Measurements from ENCODE around the gene IP6K3. TPM values are rescaled to one million over a fixed set of nuclear protein-coding genes. Genes with fewer than 3 reads are reported as not detected.

IP6K3 gene
- total and polyA plus RNA-seq, 3 experiments from 2014 or later: not detected

DNA sequence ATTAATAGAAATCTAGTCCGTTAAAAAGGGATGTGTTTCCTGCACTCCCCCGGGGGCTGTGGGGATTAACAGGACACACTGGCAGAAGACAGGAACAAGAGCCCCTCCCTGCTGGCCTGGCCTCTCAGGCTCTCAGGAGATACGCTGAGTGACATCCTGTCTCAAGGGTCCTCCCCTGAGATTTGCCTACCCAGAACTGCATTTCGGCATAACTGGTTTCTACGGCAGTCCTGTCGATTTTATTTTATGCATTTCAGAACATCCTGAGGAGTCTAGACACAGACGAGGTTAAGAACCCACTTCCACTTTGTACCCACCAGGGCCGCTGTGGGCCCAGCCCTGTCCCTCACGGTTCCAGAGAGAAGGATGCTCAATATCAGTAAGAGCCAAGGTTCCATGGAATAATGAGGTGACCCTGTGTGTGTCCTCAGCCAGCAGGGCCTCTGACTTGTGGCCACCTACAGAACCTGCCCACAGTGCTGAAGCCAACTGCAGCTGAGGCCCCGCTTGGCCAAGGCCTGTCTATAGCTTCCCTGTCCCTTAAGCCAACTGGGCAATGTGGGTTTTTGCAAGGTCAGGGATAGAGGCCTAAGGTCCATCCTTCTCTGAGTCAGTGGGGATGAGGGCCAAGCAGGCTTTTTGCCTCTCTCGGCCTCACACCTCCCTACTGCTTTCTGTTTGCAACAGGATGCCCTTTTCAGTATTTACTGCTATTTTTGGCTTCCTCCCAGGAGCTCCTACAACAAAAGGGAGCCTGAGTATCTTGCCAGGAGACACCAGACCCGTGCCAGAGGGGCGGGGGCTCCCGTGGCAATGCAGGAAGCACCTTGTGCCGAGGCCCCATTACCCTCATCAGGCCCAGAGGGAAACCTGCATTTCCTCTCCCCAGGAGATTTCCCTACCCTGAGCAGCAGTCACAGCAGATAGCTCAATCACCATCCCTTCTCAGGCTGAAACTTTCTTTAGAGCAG, 49.9 kb downstream of the IP6K3 start:
- no peaks in the 10 kb centered on the region for H3K9me3 ChIP-seq (ENCODE audit: low read length)
- Mint-ChIP-seq H3K27ac (peak overlapping the region; percentile 91 to 100 (median 96)), H3K36me3 (peaks cover 10 to 68% (median 10%) of the 10 kb centered on the region in 3 donors), H3K4me1 (peaks cover 57 to 65% (median 57%) of the 10 kb centered on the region in 3 donors), H3K9me3 (no peaks in the 10 kb centered on the region), H3K4me3 (peak overlapping the region in 6 of 7 donors; percentile 43 to 84 (median 68)), H3K27me3 (no peaks in the 10 kb centered on the region)
- DNase-seq: peak in 2 of 5 donors; percentile 48 to 52
- ChIA-PET POLR2A (interaction anchor here (0.7 to 1.2 kb wide), 3 partner anchors 14 to 128 kb away, joined by 3 read pairs; no protein-coding TSS in a partner anchor), CTCF (interaction anchor here (0.7 to 1.3 kb wide), 5 partner anchors 15 to 111 kb away, joined by 3 to 4 read pairs (median 4); partner anchors contain the start of gene UQCC2)
- H3K4me1 ChIP-seq (ENCODE audit: insufficient read depth, low read length): peaks cover 70% of the 10 kb centered on the region
- peaks cover 22% of the 10 kb centered on the region for H3K36me3 ChIP-seq (ENCODE audit: insufficient read depth, low read length)
- H3K4me3 ChIP-seq (ENCODE audit: low read length): peak overlapping the region; percentile 13
- no peaks in the 10 kb centered on the region for H3K27me3 ChIP-seq (ENCODE audit: insufficient read depth, low read length, poor library complexity, severe bottlenecking)
- H3K27ac ChIP-seq (ENCODE audit: low read depth, low read length): peak overlapping the region; percentile 22

DNA sequence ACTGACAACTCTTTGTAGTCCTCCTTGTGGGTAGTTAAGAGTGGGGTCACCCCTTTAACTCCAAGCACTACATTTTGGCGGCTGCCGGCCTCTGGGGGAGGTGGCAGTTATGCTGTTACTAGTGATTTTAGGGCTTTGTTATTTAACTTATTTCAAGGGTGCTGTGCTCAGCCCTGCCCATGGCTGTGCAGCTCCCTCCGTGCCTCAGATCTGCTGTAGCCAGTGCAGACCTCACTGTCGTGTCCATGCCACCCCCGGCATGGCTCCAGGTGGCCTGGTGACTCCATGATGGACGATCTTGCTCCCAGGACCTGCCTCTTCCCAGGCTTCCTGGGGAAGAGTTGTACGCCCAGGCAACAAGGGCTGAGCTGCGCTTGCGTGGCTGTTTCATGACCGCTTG, 50.6 kb downstream of the IP6K3 start:
- no peak for DNase-seq
- no peaks in the 10 kb centered on the region for H3K9me3 Mint-ChIP-seq
- peaks cover 61 to 72% (median 63%) of the 10 kb centered on the region in 3 donors for H3K4me1 Mint-ChIP-seq
- H3K27ac Mint-ChIP-seq: peak overlapping the region; percentile 91 to 100 (median 96)
- H3K9me3 ChIP-seq (ENCODE audit: low read length): no peaks in the 10 kb centered on the region
- no peaks in the 10 kb centered on the region for H3K27me3 ChIP-seq (ENCODE audit: insufficient read depth, low read length, poor library complexity, severe bottlenecking)
- ChIA-PET POLR2A (no interaction called here), CTCF (interaction anchor here (0.7 kb wide), 1 partner anchor 110 kb away, joined by 4 read pairs; no protein-coding TSS in a partner anchor)
- peaks cover 29% of the 10 kb centered on the region for H3K36me3 ChIP-seq (ENCODE audit: insufficient read depth, low read length)
- H3K27me3 Mint-ChIP-seq: no peaks in the 10 kb centered on the region
- H3K27ac ChIP-seq (ENCODE audit: low read depth, low read length): no peak overlapping the region
- H3K4me1 ChIP-seq (ENCODE audit: insufficient read depth, low read length): peaks cover 74% of the 10 kb centered on the region
- H3K36me3 Mint-ChIP-seq: peaks cover 10 to 71% (median 12%) of the 10 kb centered on the region in 3 donors
- H3K4me3 ChIP-seq (ENCODE audit: low read length): peak overlapping the region; percentile 13
- peak overlapping the region in 3 of 7 donors; percentile 64 to 84 (median 73) for H3K4me3 Mint-ChIP-seq

DNA sequence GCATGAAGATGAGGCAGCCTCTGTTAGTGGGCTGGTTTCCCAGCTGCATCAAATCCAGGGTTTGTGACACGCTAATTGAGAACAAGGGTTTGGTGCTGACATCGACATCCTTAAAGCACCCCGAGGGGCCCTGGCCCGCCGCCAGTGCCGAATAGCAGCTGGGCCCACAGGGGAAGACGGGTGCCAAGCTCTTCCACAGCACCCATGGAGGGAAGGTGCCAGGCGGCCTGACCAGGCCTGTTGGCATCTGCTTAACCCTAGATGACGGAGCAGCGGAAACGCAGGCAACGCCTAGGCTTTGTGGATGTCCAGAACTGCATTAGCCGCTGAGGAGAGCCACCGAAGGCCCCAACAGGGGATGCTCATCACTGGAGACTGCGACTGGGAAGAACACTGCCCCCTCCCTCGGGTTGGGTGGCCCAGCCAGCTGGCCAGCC, 51.2 kb downstream of the IP6K3 start:
- POLR2A ChIA-PET: no interaction called here

DNA sequence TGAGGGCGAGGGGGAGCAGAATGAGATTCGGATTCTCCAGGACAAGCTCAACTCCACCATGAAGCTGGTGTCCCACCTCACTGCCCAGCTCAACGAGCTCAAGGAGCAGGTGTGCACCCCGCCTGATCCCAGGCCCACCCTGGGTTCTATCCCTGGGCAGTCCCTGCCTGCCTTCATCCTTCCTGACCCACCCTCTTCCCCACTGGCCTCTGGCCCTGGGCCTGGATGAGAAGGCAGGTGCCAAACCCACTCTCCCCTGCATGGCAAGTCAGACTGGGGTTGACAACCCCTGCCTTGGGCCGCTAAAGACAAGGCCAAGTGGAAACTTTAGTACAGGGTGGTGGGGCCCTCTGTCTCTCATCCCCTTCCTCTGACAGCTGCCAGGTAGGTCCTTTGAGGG, 51.7 kb downstream of the IP6K3 start:
- H3K4me1 ChIP-seq (ENCODE audit: insufficient read depth, low read length): peaks cover 67% of the 10 kb centered on the region
- no peaks in the 10 kb centered on the region for H3K9me3 ChIP-seq (ENCODE audit: low read length)
- H3K4me3 ChIP-seq (ENCODE audit: low read length): no peak overlapping the region
- peaks cover 55 to 68% (median 58%) of the 10 kb centered on the region in 3 donors for H3K4me1 Mint-ChIP-seq
- peaks cover 39% of the 10 kb centered on the region for H3K36me3 ChIP-seq (ENCODE audit: insufficient read depth, low read length)
- H3K4me3 Mint-ChIP-seq: peak overlapping the region in 5 of 7 donors; percentile 47 to 81 (median 79)
- no peak for DNase-seq
- no peaks in the 10 kb centered on the region for H3K27me3 ChIP-seq (ENCODE audit: insufficient read depth, low read length, poor library complexity, severe bottlenecking)
- no peaks in the 10 kb centered on the region for H3K9me3 Mint-ChIP-seq
- H3K27ac Mint-ChIP-seq: peak overlapping the region; percentile 86 to 100 (median 98)
- H3K36me3 Mint-ChIP-seq: peaks cover 10 to 76% (median 12%) of the 10 kb centered on the region in 3 donors
- peak overlapping the region; percentile 38 for H3K27ac ChIP-seq (ENCODE audit: low read depth, low read length)
- ChIA-PET POLR2A (no interaction called here), CTCF (no interaction called here)
- H3K27me3 Mint-ChIP-seq: no peaks in the 10 kb centered on the region

More for the DNA sequence above, 51.2 kb downstream of the IP6K3 start:
- Mint-ChIP-seq H3K36me3 (peaks cover 10 to 76% (median 12%) of the 10 kb centered on the region in 3 donors), H3K27ac (peak overlapping the region; percentile 29 to 100 (median 98)), H3K27me3 (no peaks in the 10 kb centered on the region), H3K9me3 (no peaks in the 10 kb centered on the region), H3K4me1 (peaks cover 60 to 73% (median 63%) of the 10 kb centered on the region in 3 donors), H3K4me3 (peak overlapping the region in 1 of 7 donors; percentile 63)
- peaks cover 35% of the 10 kb centered on the region for H3K36me3 ChIP-seq (ENCODE audit: insufficient read depth, low read length)
- no peaks in the 10 kb centered on the region for H3K9me3 ChIP-seq (ENCODE audit: low read length)
- DNase-seq: no peak
- no peaks in the 10 kb centered on the region for H3K27me3 ChIP-seq (ENCODE audit: insufficient read depth, low read length, poor library complexity, severe bottlenecking)
- no peak overlapping the region for H3K4me3 ChIP-seq (ENCODE audit: low read length)
- peaks cover 71% of the 10 kb centered on the region for H3K4me1 ChIP-seq (ENCODE audit: insufficient read depth, low read length)
- CTCF ChIA-PET: no interaction called here
- no peak overlapping the region for H3K27ac ChIP-seq (ENCODE audit: low read depth, low read length)

DNA sequence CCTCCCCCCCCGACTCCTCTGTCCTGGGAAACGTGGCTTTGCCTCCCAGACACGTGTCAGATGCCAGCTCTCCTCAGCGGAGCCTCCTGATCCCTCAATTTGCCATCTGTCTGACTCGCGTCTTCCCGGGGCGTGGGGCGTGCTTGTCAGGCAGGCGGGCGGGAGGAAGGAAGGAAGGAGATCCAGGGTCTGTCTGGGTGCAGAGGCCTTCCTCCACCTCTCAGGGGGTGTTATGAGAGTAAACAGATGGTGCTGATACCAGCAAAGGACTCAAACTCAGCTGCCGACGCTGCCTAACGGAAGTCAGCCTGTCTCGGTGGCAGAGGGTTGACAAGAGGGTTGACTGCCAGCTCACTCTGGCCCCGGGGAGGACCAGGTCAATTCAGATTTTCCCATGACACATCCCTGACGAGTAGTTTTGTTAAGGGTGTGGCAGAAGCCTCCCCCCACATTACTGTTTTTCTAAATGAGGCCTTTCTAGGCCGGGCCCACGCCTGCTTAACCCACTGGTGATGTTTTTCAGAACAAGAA, 52.2 kb downstream of the IP6K3 start:
- Histone ChIP-seq H3K27me3 (ENCODE audit: insufficient read depth, low read length, poor library complexity, severe bottlenecking) (no peaks in the 10 kb centered on the region), H3K27ac (ENCODE audit: low read depth, low read length) (no peak overlapping the region), H3K4me1 (ENCODE audit: insufficient read depth, low read length) (peaks cover 67% of the 10 kb centered on the region), H3K9me3 (ENCODE audit: low read length) (no peaks in the 10 kb centered on the region), H3K4me3 (ENCODE audit: low read length) (no peak overlapping the region), H3K36me3 (ENCODE audit: insufficient read depth, low read length) (peaks cover 39% of the 10 kb centered on the region)
- H3K4me3 Mint-ChIP-seq: peak overlapping the region; percentile 47 to 81 (median 77)
- peaks cover 10 to 80% (median 16%) of the 10 kb centered on the region in 3 donors for H3K36me3 Mint-ChIP-seq
- H3K9me3 Mint-ChIP-seq: no peaks in the 10 kb centered on the region
- CTCF ChIA-PET: no interaction called here
- DNase-seq: peak; percentile 48 to 64 (median 62)
- H3K27ac Mint-ChIP-seq: peak overlapping the region; percentile 86 to 100 (median 98)
- H3K27me3 Mint-ChIP-seq: no peaks in the 10 kb centered on the region
- POLR2A ChIA-PET: interaction anchor here (0.5 to 1.2 kb wide), 2 partner anchors 17 to 74 kb away, joined by 3 to 4 read pairs; partner anchors contain the start of gene UQCC2
- peaks cover 55 to 67% (median 57%) of the 10 kb centered on the region in 3 donors for H3K4me1 Mint-ChIP-seq

DNA sequence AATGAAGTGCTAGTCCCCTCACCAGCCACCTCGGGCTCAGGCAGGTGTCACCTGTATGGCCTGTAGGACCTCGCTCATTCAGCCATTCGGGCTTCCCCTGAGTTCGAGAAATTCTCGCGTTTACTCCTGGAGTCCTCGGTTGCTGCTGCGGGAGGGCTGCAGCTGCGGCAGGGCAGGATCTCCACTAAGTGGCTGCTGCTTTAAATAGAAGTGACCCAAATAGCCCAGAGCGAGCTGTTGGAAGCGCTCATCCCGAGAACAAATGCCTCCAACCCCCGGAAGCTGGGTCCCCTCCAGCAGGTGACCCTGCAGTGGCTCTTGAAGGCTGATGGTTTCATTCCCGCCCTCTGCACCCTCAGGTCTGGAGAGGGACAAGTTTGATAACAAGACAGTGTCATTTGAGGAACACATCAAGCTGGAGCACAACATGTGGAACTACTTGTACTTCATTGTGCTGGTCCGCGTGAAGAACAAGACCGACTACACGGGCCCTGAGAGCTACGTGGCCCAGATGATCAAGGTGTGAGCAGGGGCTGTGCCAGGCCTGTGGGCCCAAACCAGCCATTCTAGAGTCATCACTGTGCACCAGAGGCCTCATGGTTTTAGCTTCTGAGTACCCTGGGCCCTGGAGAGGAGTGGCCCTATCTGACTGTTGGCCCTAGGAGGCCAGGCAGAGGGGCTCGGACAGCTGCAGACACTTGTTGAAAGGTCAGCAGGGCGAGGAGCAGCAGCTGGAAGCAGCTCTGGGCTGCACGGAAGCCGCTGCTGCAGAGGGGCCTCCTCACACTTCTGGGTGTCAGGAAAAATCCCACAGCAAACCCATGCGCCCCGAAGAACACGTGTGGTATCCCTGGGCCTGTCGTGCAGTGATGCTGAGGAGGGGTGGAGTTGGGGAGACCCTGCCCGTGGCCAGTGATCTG, 53.3 kb downstream of the IP6K3 start:
- Mint-ChIP-seq H3K4me1 (peaks cover 55 to 67% (median 57%) of the 10 kb centered on the region in 3 donors), H3K27ac (peak overlapping the region; percentile 94 to 100 (median 98)), H3K27me3 (peaks cover 0 to 2% of the 10 kb centered on the region in 2 donors), H3K36me3 (peaks cover 10 to 87% (median 19%) of the 10 kb centered on the region in 3 donors), H3K4me3 (peak overlapping the region in 5 of 7 donors; percentile 12 to 81 (median 63)), H3K9me3 (peaks cover 0 to 1% (median 0%) of the 10 kb centered on the region in 5 donors)
- Histone ChIP-seq H3K36me3 (ENCODE audit: insufficient read depth, low read length) (peaks cover 39% of the 10 kb centered on the region), H3K27me3 (ENCODE audit: insufficient read depth, low read length, poor library complexity, severe bottlenecking) (no peaks in the 10 kb centered on the region), H3K4me1 (ENCODE audit: insufficient read depth, low read length) (peaks cover 67% of the 10 kb centered on the region), H3K27ac (ENCODE audit: low read depth, low read length) (peak overlapping the region; percentile 59), H3K4me3 (ENCODE audit: low read length) (peak overlapping the region; percentile 22), H3K9me3 (ENCODE audit: low read length) (no peaks in the 10 kb centered on the region)
- no peak for DNase-seq
- POLR2A ChIA-PET: interaction anchor here (0.5 to 1.3 kb wide), 3 partner anchors 18 to 73 kb away, joined by 3 to 4 read pairs (median 3); partner anchors contain the start of genes ITPR3 and UQCC2
- CTCF ChIA-PET: interaction anchor here (1.1 to 1.5 kb wide), 2 partner anchors 60 to 71 kb away, joined by 3 read pairs; no protein-coding TSS in a partner anchor

DNA sequence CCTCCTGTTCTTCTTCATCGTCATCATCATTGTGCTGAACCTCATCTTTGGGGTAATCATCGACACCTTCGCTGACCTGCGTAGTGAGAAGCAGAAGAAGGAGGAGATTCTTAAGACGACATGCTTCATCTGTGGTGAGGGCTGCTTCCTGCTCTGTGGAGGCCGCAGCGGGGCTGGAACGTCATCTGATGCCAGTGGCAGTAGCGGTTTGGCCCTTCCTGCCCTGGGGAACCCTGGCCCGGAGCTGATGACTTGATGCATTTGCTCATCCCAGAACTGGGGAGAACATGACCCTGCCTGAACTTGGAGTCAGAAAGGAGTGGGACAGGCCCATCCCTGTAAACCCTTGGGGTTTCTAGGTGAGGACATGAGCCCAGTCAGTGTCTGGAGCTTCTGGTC, 53.9 kb downstream of the IP6K3 start:
- H3K27me3 ChIP-seq (ENCODE audit: insufficient read depth, low read length, poor library complexity, severe bottlenecking): no peaks in the 10 kb centered on the region
- H3K9me3 ChIP-seq (ENCODE audit: low read length): no peaks in the 10 kb centered on the region
- DNase-seq: peak; percentile 48 to 77 (median 64)
- Mint-ChIP-seq H3K4me1 (peaks cover 55 to 67% (median 57%) of the 10 kb centered on the region in 3 donors), H3K9me3 (peaks cover 0 to 1% (median 0%) of the 10 kb centered on the region in 5 donors), H3K36me3 (peaks cover 10 to 89% (median 19%) of the 10 kb centered on the region in 3 donors), H3K27me3 (peaks cover 0 to 2% of the 10 kb centered on the region in 2 donors), H3K4me3 (peak overlapping the region; percentile 13 to 63 (median 60)), H3K27ac (peak overlapping the region; percentile 94 to 100 (median 98))
- H3K36me3 ChIP-seq (ENCODE audit: insufficient read depth, low read length): peaks cover 39% of the 10 kb centered on the region
- H3K4me3 ChIP-seq (ENCODE audit: low read length): peak overlapping the region; percentile 22
- H3K27ac ChIP-seq (ENCODE audit: low read depth, low read length): peak overlapping the region; percentile 59
- peaks cover 63% of the 10 kb centered on the region for H3K4me1 ChIP-seq (ENCODE audit: insufficient read depth, low read length)
- ChIA-PET CTCF (interaction anchor here (1.1 to 1.5 kb wide), 2 partner anchors 60 to 71 kb away, joined by 3 read pairs; no protein-coding TSS in a partner anchor), POLR2A (interaction anchor here (1.3 kb wide), 1 partner anchor 71 kb away, joined by 3 read pairs; the partner anchor contains the start of gene ITPR3)
